Subcutaneous abdominal adipose tissue (tissue), 5 donors: ENCODE data around the gene RNU1-2.
"Not testable (repeated sequence)": the region's sequence is repeated elsewhere in the genome, so short reads cannot be mapped to it uniquely, and the experiment has no call there.

ENCODE experiments used
- H3K27ac ChIP-seq: one replicate; pipeline ENCODE4 v1.7.0; 2013; ENCODE audit warnings: low read depth, mild to moderate bottlenecking, inconsistent platforms, low read length, moderate library complexity
- H3K27me3 ChIP-seq, 5 donors: one replicate each; pipeline ENCODE4 v1.7.0; 2013; ENCODE audit warnings: low read length in 5 of 5, inconsistent platforms in 1 of 5; ENCODE audit not compliant: control insufficient read depth in 5 of 5, insufficient read depth in 4 of 5
- H3K36me3 ChIP-seq, 5 donors: one replicate each; pipeline ENCODE4 v1.7.0; 2013; ENCODE audit warnings: low read length in 5 of 5; ENCODE audit not compliant: control insufficient read depth in 5 of 5, insufficient read depth in 5 of 5
- H3K4me1 ChIP-seq, 5 donors: one replicate each; pipeline ENCODE4 v1.7.0; 2013; ENCODE audit warnings: low read length in 5 of 5, mild to moderate bottlenecking in 3 of 5, moderate library complexity in 1 of 5; ENCODE audit not compliant: control insufficient read depth in 5 of 5, insufficient read depth in 5 of 5
- H3K4me3 ChIP-seq, 5 donors: one replicate each; pipeline ENCODE4 v1.7.0; 2013; ENCODE audit warnings: low read length in 5 of 5, low read depth in 1 of 5
- H3K9ac ChIP-seq, 5 donors: one replicate each; pipeline ENCODE4 v1.7.0; 2013; ENCODE audit warnings: low read length in 5 of 5, mild to moderate bottlenecking in 4 of 5, moderate library complexity in 3 of 5
- H3K9me3 ChIP-seq, 5 donors: one replicate each; pipeline ENCODE4 v1.7.0; 2013; ENCODE audit warnings: low read length in 5 of 5; ENCODE audit not compliant: control insufficient read depth in 5 of 5
- donor health status: healthy.
- donor health status: healthy.
- donor health status: healthy.
- donor health status: healthy.
- donor health status: healthy.

RNU1-2 gene

GRCh38 chr1:16888860-16889816 lies 6.6 kb upstream of the RNU1-2 start:
- Histone ChIP-seq H3K36me3 (no peaks in the 10 kb centered on the region), H3K9ac (peak overlapping the region; percentile 75 to 94 (median 89)), H3K4me3 (peak overlapping the region; percentile 66 to 83 (median 77)), H3K4me1 (peaks cover 0 to 18% (median 13%) of the 10 kb centered on the region in 5 donors), H3K9me3 (no peaks in the 10 kb centered on the region), H3K27me3 (no peaks in the 10 kb centered on the region), H3K27ac (peak overlapping the region; percentile 84)

- not testable (repeated sequence) for H3K36me3 ChIP-seq, H3K27ac ChIP-seq, H3K9me3 ChIP-seq, H3K9ac ChIP-seq, H3K27me3 ChIP-seq, H3K4me3 ChIP-seq
- H3K4me1 ChIP-seq, result peaks cover 0 to 16% (median 13%) of the 10 kb centered on the region in 5 donors
Observed at GRCh38 chr1:16890539-16891021, 5.2 kb upstream of the RNU1-2 start.

- not testable (repeated sequence) for H3K36me3 ChIP-seq, H3K4me3 ChIP-seq, H3K9me3 ChIP-seq, H3K27ac ChIP-seq, H3K9ac ChIP-seq, H3K27me3 ChIP-seq
- peaks cover 1 to 16% (median 13%) of the 10 kb centered on the region in 5 donors for H3K4me1 ChIP-seq
Observed at GRCh38 chr1:16891057-16891456, 4.7 kb upstream of the RNU1-2 start.

- not testable (repeated sequence) for H3K27me3 ChIP-seq
Observed at GRCh38 chr1:16892978-16893525, 2.7 kb upstream of the RNU1-2 start.

DNA sequence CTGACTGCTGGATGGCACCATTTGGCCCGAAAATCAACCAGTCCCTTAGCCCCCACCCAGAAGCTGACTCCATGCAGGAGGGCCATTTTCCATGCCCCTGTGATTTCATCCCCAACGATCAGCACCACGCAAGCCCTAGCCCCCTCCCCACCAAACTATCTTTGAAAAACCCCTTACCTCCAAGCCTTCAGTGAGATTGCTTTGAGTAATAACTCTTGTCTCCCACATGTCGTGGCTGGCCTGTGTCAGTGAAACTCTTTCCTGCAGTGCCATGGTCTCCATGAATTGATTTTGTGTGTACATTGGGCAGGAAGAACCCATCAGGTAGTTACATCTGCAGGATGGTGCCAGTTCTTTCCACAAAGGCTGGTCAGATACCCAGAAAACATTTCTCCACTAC lies 2.0 kb upstream of the RNU1-2 start:
- peaks cover 3 to 19% (median 16%) of the 10 kb centered on the region in 5 donors for H3K4me1 ChIP-seq
- not testable (repeated sequence) for H3K27me3 ChIP-seq, H3K36me3 ChIP-seq, H3K9me3 ChIP-seq, H3K9ac ChIP-seq, H3K4me3 ChIP-seq, H3K27ac ChIP-seq

More at GRCh38 chr1:16892978-16893525, 2.7 kb upstream of the RNU1-2 start:
- not testable (repeated sequence) for H3K27ac ChIP-seq, H3K4me3 ChIP-seq, H3K9me3 ChIP-seq, H3K9ac ChIP-seq, H3K36me3 ChIP-seq
- peaks cover 3 to 23% (median 20%) of the 10 kb centered on the region in 5 donors for H3K4me1 ChIP-seq

GRCh38 chr1:16894338-16894737 lies 1.4 kb upstream of the RNU1-2 start:
- not testable (repeated sequence) for H3K4me3 ChIP-seq, H3K36me3 ChIP-seq, H3K27me3 ChIP-seq, H3K9ac ChIP-seq, H3K27ac ChIP-seq, H3K9me3 ChIP-seq
- peaks cover 3 to 15% (median 11%) of the 10 kb centered on the region in 5 donors for H3K4me1 ChIP-seq

GRCh38 chr1:16895233-16895597 lies 565 bp upstream of the RNU1-2 start:
- Histone ChIP-seq H3K9ac (peak overlapping the region in 1 of 5 donors; percentile 20), H3K27ac (peak overlapping the region; percentile 46), H3K4me3 (peak overlapping the region in 3 of 5 donors; percentile 35 to 48 (median 43))
- not testable (repeated sequence) for H3K9me3 ChIP-seq, H3K27me3 ChIP-seq, H3K36me3 ChIP-seq, H3K4me1 ChIP-seq

DNA sequence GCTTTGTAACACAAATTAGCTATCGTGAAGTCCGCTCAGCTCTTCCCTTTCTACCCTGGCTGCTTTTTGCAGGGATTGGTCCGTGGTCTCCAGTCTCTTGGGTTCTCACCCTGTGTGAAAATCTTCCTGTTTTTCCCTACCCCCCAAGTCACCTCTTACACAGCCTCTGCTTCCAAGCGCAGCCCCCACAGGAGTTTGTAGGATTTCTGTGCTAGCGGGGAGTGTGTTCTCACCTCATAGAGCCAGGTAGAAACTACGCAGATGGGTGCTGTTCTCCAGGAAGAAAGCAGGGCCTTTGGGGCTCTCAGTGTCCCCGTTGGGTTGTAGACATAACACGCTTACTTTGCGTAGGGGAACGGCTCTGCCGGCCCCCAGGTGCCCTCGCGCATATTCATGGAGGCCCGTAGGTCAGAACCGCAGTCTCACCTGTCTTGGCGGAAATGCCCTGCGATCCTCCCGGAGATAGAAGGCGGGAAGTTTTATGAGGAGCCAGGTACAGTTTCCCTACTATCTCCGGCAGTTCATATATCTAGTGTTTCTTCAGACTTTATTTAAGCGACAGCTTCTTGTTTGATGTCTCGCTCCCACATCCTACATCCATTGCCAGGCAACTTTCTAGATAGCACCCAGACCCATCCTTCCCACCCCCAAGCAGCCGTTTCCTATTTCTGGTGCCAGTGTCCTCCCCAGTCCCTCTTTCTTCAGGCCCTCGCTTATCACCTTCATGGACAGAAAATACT lies 706 bp downstream of the RNU1-2 start:
- H3K27me3 ChIP-seq, H3K4me1 ChIP-seq, H3K36me3 ChIP-seq, H3K9me3 ChIP-seq: not testable (repeated sequence)
- Histone ChIP-seq H3K9ac (peak overlapping the region in 3 of 5 donors; percentile 56 to 62 (median 62)), H3K27ac (peak overlapping the region; percentile 62), H3K4me3 (peak overlapping the region in 4 of 5 donors; percentile 13 to 43 (median 22))

DNA sequence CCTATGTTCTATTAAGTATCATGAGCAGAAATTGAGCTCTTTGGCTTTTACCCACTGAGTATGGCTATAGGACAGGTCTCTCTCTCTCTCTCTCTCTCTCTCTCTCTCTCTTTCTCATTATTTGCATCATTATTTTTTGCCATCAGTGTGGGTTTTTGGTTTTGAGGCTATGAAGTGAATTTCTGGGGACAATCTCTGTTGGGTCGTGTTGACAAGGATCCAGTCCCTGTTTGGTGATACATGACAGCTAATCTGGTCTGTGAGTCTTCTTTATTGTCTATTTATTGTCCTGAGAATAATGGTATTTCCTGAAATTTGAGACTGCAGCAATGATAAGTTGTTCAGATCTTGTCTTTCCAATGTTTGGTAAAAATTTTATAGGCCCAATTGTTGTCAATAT lies 1.9 kb downstream of the RNU1-2 start:
- H3K4me1 ChIP-seq, H3K9ac ChIP-seq, H3K27ac ChIP-seq, H3K36me3 ChIP-seq, H3K27me3 ChIP-seq, H3K9me3 ChIP-seq, H3K4me3 ChIP-seq: not testable (repeated sequence)

DNA sequence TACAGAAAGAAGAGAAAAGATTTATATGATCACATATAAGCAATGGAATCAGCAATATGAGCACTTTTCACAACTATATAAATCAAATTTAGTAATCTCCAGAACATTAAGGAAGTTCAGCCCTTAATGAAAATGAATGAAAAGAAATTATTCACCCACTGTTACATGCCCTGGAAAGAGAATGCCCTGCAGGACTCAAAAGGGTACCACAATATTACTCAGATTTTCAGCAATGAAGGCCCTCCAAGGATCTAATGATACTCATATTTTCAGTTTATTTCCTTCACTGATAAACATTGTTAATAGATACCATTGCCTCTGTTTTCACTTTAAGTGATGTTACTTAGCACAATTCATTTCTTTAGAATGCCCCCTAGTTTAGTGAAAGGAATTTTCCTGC lies 2.5 kb downstream of the RNU1-2 start:
- not testable (repeated sequence) for H3K36me3 ChIP-seq, H3K27ac ChIP-seq, H3K9me3 ChIP-seq, H3K4me3 ChIP-seq, H3K9ac ChIP-seq, H3K27me3 ChIP-seq
- H3K4me1 ChIP-seq, result peaks cover 3 to 12% (median 8%) of the 10 kb centered on the region in 5 donors
